GM19035 (cell line): ENCODE data around the gene SPOCK2.

Experiments
- ATAC-seq: cut with Tn5 transposase; IDR thresholded peaks from one replicate; pipeline ENCODE4 v1.9.1; 2021; ENCODE audit not compliant: unreplicated experiment

The SPOCK2 gene

DNA sequence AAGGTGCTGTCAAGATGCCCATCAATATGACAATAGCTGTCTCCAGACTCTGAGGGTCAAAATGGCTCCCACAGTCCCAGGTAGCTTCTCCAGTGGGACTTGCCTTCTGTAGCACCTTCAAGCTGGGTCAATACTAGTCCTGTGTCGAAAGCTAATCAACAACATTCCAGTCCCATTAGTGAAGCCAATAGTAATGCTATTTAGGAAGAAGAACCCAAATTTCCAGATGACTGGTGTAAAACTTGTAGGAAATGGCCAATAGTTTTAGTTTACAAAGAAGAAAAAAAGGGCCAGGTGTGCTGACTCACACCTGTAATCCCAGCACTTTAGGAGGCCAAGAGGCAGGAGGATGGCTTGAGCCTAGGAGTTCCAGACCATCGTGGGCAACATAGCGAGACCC, 2.0 kb upstream of the SPOCK2 start:
- no peak for ATAC-seq

DNA sequence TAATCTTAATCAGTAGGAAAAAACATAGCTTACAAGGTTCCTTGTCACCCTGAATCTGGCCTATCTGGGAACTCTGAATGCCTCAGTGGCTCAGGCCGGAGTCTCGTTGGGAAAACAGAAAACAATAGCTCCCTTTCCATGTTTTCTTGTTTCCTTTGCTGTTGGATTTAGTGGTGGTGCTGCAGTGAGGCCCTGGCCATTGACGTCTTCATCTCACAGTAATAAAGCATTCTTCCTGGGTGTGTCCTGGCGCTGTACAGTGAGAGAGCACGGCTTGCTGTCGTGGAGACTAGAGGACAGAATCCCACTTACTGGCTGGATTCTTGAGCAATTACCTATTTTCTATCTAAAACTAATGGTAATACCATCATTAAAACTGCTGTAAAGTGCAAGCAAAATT, 1.3 kb upstream of the SPOCK2 start:
- no peak for ATAC-seq

GRCh38 chr10:72088889-72089575, 681 bp upstream of the SPOCK2 start:
- no peak for ATAC-seq

DNA sequence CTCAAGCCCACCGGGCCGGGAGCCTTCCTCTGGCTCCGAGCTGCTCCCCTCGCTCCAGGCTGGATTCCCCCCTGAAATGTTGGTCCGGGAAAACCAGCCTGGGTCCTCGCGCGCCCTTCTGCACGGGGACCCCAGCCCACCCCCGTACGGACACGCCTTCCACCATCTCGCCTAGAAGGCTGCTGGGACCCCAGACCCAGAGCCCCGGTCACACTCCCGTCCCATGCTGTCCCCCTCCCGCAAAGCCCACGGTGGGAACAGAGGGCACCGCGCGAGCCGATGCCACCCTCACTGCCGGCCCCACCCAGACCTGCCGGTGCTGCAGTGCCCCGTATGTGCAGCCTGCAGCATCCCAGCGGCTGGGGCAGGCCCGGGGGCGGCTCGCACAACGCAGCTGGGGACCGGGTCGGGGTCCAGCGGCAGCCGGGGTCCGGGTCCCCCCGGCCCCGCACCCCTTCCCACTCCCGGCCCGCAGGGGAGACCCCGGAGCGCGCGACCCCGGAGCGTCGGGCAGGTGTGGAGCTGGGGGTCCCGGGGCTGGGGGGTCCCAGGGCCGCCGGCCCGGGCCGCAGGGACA, 871 bp downstream of the SPOCK2 start:
- ATAC-seq, result no peak

GRCh38 chr10:72086466-72087391, 1.6 kb downstream of the SPOCK2 start:
- no peak for ATAC-seq

GRCh38 chr10:72085864-72086465, 2.4 kb downstream of the SPOCK2 start:
- ATAC-seq, result no peak

- ATAC-seq, result no peak
Observed at GRCh38 chr10:72085166-72085565, 3.2 kb downstream of the SPOCK2 start.

GRCh38 chr10:72083790-72084459, 4.4 kb downstream of the SPOCK2 start:
- no peak for ATAC-seq

DNA sequence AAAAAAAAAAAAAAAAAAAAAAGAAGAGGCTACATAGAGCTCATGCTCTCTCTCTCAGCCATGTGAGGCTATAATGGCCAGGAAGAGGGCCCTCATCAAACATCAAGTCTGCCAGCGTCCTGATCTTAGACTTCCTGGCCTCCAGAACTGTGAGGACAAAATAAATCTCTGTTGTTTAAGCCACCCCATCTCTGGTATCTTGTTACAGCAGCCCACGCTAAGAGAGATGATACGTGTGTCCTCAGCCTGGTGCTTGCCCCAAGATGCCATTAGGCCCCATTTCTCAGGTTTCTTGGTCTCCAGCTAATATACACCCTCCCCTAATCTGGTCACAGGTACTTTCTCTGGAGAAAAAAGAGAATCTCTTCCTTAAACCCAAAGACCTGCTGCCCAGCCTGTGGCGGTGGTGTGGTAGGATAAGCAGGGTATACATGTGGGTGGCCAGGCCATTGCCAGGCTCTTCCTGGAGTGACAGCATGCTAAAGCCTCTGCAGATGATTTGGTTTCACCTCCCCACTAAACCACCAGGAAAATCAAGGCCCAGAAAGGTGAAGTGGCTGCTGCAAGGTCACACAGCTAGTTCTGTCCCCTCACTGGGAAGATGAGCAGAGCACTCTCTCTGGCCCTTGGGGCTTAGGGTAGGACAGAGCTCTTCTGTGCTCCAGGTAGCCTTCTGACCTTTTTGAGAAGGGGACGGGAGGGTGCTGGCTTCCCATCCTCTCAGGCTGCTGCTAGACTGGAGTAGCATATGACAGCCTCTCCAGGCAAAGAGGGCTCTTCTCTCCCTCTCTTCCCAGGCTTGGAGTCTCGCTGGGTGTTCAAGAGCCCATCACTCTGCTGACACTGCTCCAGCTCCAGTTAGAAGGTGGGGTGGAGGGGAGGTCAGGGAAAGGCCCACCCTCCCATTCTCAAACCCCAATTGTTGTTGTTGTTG, 5.2 kb downstream of the SPOCK2 start:
- ATAC-seq, result no peak

GRCh38 chr10:72081772-72082590, 6.4 kb downstream of the SPOCK2 start:
- no peak for ATAC-seq

DNA sequence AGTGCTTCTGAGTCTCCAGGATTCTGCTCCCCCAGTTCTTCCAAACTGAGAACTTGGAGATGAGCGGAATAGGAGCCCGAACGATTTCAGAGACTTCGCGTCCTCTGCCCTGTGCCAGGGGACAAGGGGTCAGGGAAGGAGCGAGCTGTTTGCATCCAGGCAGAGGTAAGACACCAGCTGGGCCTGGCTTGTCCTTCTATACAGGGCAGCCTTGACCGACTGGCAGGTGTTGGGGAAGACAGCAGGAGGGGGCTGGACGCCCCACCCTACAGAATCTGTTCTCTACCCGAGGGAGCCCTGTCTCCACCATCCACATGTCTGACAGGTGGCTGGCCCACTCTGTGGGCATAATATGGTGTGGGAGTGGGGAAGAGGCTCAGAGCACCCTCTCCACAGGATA, 7.1 kb downstream of the SPOCK2 start:
- no peak for ATAC-seq

DNA sequence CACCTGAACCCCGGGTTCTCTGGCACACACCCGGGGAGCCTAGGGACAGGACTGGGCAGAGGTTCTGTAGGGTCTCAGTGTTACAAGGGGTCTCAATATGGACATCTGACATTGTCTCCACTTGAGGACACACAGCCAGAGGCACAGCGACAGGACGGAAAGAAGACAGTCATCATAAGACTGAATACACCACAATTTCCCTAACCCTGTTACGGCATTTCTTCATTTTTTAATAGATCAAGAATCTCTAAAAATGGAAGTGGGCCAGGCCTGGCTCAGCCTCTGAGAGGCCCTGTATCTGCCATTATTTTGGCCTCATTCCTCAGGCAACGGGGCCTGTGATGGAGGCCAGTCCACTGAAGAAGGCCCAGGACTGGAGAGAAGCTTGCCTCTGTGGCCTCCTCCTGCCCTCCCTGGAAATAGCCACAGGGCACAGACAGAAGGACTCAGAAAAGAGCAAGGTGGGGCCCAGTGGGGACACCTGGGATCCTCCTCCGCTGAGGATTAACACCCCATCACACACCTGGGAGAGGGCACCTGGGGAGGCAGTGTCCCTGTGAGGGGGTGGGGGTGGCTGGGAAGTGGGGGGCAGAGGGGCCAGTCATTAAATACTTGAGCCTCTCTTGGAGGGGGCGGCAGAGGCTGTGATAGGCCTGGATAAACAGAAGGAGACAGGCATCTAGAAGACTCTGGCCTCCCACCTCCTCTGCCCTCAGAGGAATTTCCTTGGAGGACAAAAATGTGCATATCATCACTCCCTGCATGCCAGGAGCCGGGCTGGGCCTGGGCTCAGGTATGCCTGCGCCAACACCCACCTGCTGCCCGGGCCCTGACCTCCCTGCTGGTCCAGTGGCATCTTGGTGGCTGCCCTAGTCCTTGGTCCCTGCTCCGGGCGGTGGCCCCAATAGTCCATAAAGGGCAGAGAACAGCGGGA, 8.0 kb downstream of the SPOCK2 start:
- ATAC-seq, result no peak

- ATAC-seq, result no peak
Observed at GRCh38 chr10:72079356-72079755, 9.0 kb downstream of the SPOCK2 start.

- ATAC-seq, result no peak
Observed at GRCh38 chr10:72077275-72077990, 10.9 kb downstream of the SPOCK2 start.

DNA sequence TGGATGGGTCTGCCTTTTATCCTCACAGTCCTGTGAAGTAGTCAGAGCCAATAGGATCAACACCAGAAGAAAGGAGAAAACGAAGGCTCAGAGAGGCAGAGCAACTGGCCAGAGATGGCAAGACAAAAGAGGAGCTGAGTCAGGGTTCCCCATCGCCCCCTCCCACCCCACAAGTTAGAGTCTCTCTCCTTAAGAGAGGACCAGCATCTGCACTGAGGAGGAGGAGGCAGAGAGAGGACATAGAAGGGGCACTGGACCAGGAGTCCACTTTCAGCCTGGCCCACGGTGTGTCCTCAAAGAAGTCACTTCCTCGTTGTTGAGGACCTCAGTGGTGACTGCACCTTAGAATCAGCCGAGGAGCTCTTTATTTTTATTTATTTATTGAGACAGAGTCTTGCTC, 11.6 kb downstream of the SPOCK2 start:
- ATAC-seq, result no peak

GRCh38 chr10:72075376-72076115, 12.8 kb downstream of the SPOCK2 start:
- ATAC-seq, result no peak
